Transverse colon (tissue), 4 donors: ENCODE data around the gene RAI1. TPM values are rescaled to one million over a fixed set of nuclear protein-coding genes. Genes with fewer than 3 reads are reported as not detected.

ENCODE experiments used
- DNase-seq: peaks from one replicate; pipeline ENCODE4 v3.0.0-alpha.2; 2019
- H3K27ac ChIP-seq, 4 donors: fragments of 200-600 bp; sonication (generic); 2 replicates each; pipeline ENCODE4 v1.5.1; 2016 to 2018; ENCODE audit warnings: inconsistent platforms in 4 of 4
- H3K27me3 ChIP-seq: fragments of 200-600 bp; sonication (generic); 2 replicates; pipeline ENCODE4 v1.5.1; 2017; ENCODE audit warnings: inconsistent platforms
- H3K36me3 ChIP-seq, 4 donors: fragments of 200-600 bp; sonication (generic); 2 replicates each; pipeline ENCODE4 v1.5.1; 2017 to 2019; ENCODE audit warnings: inconsistent platforms in 4 of 4
- H3K4me1 ChIP-seq, 4 donors: fragments of 200-600 bp; sonication (generic); 2 replicates each; pipeline ENCODE4 v1.5.1; 2017 to 2020; ENCODE audit warnings: inconsistent platforms in 4 of 4
- H3K4me3 ChIP-seq, 4 donors: fragments of 200-600 bp; sonication (generic); 1 replicate in 1 of 4; 2 replicates in 3 of 4; pipeline versions ENCODE4 v1.5.1 to v1.6.1; 2017 to 2019; ENCODE audit warnings: inconsistent platforms in 4 of 4
- H3K9me3 ChIP-seq, 2 donors: fragments of 200-600 bp; sonication (generic); 2 replicates each; pipeline ENCODE4 v1.5.1; 2017 to 2019; ENCODE audit warnings: inconsistent platforms in 2 of 2
- EP300 ChIP-seq: sonication (generic); formaldehyde crosslinking; IDR thresholded peaks from one replicate; pipeline ENCODE4 v1.6.1; 2017; ENCODE audit warnings: antibody characterized with exemption, low read depth
- POLR2A ChIP-seq: fragments of 450-650 bp; IDR thresholded peaks from one replicate; pipeline ENCODE4 v1.6.1; 2016; ENCODE audit warnings: antibody characterized with exemption, mild to moderate bottlenecking, moderate library complexity
- POLR2AphosphoS5 ChIP-seq, 3 donors: sonication (generic); formaldehyde crosslinking; IDR thresholded peaks; one replicate each; pipeline ENCODE4 v1.6.1; 2016; ENCODE audit warnings: antibody characterized with exemption in 3 of 3
- WGBS, 2 donors: methylation state at CpG; one replicate each; pipeline ENCODE4 v1.1.5; 2018; ENCODE audit warnings: low coverage in 1 of 2; 5-methylcytosine and 5-hydroxymethylcytosine counted together
- in situ Hi-C, 4 donors: fragments of 200-750 bp; cut with MboI; loops; one replicate each; pipeline versions ENCODE4 v1.15.0 to v1.15.1; 2017; ENCODE audit warnings: low sequenced_read_pairs in 3 of 4, low pct_ligation_motif_present in 1 of 4, low pct_unique_long_range_greater_than_20kb in 1 of 4
- intact Hi-C: fragments of 100-400 bp; cut with DNase I; formaldehyde crosslinking; loops from one replicate; pipeline ENCODE4 v1.15.1; 2023; ENCODE audit warnings: low total_unique reads
- total RNA-seq, 4 donors: library from RNA; depleted of rRNA; stranded (reverse); fragments of >200 nt; gene quantifications; one replicate each; pipeline ENCODE4 v1.1.0, GENCODE V29; 2016
- TF ChIP-seq, protein P1 (sequence below), 5 experiments: fragments of 200-600 bp in 3 of 5; fragments of 450-650 bp in 2 of 5; sonication (generic) in 3 of 5; IDR thresholded peaks; 1 replicate in 2 of 5; 2 replicates in 3 of 5; pipeline ENCODE4 v1.5.1; 2016 to 2017; ENCODE audit warnings: antibody characterized with exemption in 5 of 5, inconsistent platforms in 3 of 5, mild to moderate bottlenecking in 2 of 5, moderate library complexity in 1 of 5

The RAI1 gene
- total RNA-seq, 4 donors from 2014 or later = 14.1 to 163 (median 34.6) TPM

DNA sequence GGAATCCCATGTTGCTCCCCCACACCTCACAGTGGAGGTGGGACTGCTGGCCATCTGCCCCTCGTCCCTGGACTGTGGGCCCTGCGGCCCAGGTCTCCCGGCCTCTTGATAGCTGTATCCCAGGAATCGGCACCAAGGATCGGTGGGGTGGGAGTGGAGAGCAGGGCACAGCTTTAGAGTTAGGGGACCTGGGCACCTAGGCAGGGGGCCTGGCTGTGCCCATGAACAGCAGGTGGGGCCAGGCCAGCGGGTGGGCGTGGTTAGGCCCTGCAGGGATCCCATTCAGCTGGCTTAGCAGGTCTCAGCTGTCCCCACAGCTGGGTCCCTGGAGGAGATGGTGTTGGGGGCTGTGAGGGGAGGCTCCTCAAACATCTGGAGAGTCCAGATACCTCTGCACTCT is 106.3 kb downstream of the RAI1 start:
- H3K9me3 ChIP-seq = no peaks in the 10 kb centered on the region
- WGBS, 2 donors = 93% methylated on average over 5 of the region's 7 CpGs; no CpG with 5 or more reads in 1 of the 2 donors
- H3K4me3 ChIP-seq = no peak overlapping the region
- TF ChIP-seq EP300 (no peak), POLR2AphosphoS5 (IDR thresholded peaks at IDR 0.05) (no peak), POLR2A (no peak)
- TF ChIP-seq, protein P1, sequence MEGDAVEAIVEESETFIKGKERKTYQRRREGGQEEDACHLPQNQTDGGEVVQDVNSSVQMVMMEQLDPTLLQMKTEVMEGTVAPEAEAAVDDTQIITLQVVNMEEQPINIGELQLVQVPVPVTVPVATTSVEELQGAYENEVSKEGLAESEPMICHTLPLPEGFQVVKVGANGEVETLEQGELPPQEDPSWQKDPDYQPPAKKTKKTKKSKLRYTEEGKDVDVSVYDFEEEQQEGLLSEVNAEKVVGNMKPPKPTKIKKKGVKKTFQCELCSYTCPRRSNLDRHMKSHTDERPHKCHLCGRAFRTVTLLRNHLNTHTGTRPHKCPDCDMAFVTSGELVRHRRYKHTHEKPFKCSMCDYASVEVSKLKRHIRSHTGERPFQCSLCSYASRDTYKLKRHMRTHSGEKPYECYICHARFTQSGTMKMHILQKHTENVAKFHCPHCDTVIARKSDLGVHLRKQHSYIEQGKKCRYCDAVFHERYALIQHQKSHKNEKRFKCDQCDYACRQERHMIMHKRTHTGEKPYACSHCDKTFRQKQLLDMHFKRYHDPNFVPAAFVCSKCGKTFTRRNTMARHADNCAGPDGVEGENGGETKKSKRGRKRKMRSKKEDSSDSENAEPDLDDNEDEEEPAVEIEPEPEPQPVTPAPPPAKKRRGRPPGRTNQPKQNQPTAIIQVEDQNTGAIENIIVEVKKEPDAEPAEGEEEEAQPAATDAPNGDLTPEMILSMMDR (IDR thresholded peaks at IDR 0.05) = no peak
- no peak for DNase-seq
- peaks cover 2% of the 10 kb centered on the region for H3K27me3 ChIP-seq
- H3K4me1 ChIP-seq = peaks cover 14 to 55% (median 39%) of the 10 kb centered on the region in 4 donors
- no peaks in the 10 kb centered on the region for H3K36me3 ChIP-seq
- no peak overlapping the region for H3K27ac ChIP-seq
- intact Hi-C loops = no loop called here
- in situ Hi-C loops = loop anchor here in 2 of 4 donors (25.0 kb wide), 1 partner anchor 100 kb away; the partner anchor contains the start of gene RAI1 (in 2 of the 2)

DNA sequence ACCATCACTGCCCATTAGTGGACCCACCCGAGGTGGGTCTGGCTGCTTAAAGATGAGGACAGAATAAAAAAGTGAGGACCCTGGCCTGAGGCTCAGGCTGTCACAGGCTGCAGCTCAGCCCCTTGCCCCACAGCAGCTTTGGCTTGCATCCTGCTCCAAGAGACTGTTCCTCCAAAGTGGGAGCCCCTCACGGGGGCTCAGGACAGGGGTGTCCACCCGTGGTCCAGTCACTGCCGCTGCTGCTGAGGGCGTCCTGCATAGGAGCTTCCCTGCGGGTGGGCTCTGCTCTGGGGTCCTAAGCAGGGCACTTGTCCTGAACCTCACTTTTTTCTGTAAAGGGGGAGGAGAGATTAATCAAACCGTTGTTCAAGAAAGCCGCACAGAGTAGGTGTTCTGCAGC is 107.7 kb downstream of the RAI1 start:
- H3K4me1 ChIP-seq = peaks cover 22 to 52% (median 34%) of the 10 kb centered on the region in 4 donors
- TF ChIP-seq POLR2A (no peak), EP300 (no peak), POLR2AphosphoS5 (IDR thresholded peaks at IDR 0.05) (no peak)
- TF ChIP-seq, protein P1 (IDR thresholded peaks at IDR 0.05) = no peak
- H3K27me3 ChIP-seq = no peaks in the 10 kb centered on the region
- no peak for DNase-seq
- intact Hi-C loops = no loop called here
- H3K36me3 ChIP-seq = no peaks in the 10 kb centered on the region
- no peak overlapping the region for H3K27ac ChIP-seq
- 87% methylated on average over 8 of the region's 8 CpGs; no CpG with 5 or more reads in 1 of the 2 donors for WGBS, 2 donors
- in situ Hi-C loops = loop anchor here in 2 of 4 donors (25.0 kb wide), 1 partner anchor 102 kb away; the partner anchor contains the start of gene RAI1 (in 2 of the 2)
- no peak overlapping the region for H3K4me3 ChIP-seq
- H3K9me3 ChIP-seq = no peaks in the 10 kb centered on the region

DNA sequence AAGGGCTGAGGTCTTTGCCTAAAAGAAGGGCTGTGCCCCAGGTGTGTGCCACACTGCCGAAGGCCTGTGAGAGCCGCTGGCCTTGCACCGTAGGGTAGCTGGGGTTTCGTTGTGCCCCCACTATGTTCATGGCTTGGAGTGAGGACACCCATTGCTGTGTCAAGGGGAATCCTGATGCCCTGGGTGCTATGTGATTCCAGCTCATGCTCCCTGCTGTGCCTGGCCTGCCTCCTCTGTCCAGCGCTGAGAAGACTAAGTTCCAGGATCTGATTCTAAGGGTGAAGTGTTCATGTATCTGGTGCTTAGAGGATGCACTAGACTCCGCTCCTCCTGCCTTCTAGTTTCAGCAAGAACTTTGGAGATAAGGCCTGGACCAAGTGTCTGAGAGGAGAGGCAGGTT is 108.2 kb downstream of the RAI1 start:
- TF ChIP-seq EP300 (no peak), POLR2AphosphoS5 (IDR thresholded peaks at IDR 0.05) (no peak), POLR2A (no peak)
- TF ChIP-seq, protein P1 (IDR thresholded peaks at IDR 0.05) = no peak
- no peaks in the 10 kb centered on the region for H3K9me3 ChIP-seq
- intact Hi-C loops = no loop called here
- H3K4me3 ChIP-seq = no peak overlapping the region
- whole genome bisulfite sequencing, 2 donors = 95% methylated on average over 6 of the region's 6 CpGs; no CpG with 5 or more reads in 1 of the 2 donors
- no peak overlapping the region for H3K27ac ChIP-seq
- peaks cover 21 to 48% (median 29%) of the 10 kb centered on the region in 4 donors for H3K4me1 ChIP-seq
- no peaks in the 10 kb centered on the region for H3K27me3 ChIP-seq
- no peaks in the 10 kb centered on the region for H3K36me3 ChIP-seq
- DNase-seq = no peak
- in situ Hi-C loops = loop anchor here in 2 of 4 donors (25.0 kb wide), 1 partner anchor 102 kb away; the partner anchor contains the start of gene RAI1 (in 2 of the 2)

DNA sequence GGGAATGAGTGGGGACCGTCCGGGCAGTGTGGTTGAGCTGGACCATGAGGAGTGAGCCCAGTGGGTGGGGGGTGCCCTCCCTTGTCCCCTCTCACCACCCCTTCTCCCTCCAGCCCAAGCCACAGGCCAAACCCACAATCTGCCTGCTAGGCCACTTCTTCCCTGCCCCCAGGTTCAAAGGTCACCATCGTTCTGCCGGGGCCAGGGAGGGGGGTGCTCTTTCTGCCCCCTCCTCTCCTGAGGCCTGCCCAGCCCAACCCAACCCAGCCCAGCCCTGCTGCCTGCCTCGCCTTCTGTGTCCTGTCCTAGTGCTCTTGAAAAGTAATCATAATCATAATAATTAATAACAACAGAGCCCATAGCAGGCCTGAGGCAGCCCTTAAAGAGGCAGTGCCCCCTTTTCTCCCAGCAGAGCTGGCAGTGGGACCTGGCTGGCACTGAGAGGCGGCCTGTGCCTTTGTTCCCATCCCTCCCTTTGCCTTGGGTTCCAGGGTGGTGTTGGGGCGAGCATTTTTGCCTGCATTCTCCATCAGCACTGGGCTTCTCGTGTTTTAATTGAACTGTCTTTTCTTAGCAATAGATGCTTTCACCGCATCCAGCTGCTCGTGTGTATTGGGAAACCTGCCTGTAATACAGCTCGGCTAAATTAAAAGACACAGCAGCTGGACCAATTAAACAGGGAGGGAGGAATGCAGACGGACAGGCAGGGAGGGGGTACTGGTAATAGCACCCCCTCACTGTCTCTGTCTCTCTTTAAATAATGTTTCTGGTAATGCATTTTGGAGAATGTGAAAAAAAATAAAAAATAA is 108.8 kb downstream of the RAI1 start:
- DNase-seq = no peak
- TF ChIP-seq EP300 = no peak
- TF ChIP-seq POLR2A = no peak
- TF ChIP-seq POLR2AphosphoS5 (IDR thresholded peaks at IDR 0.05) = no peak
- TF ChIP-seq, protein P1 (IDR thresholded peaks at IDR 0.05) = no peak
- Histone ChIP-seq H3K9me3 (no peaks in the 10 kb centered on the region), H3K27me3 (no peaks in the 10 kb centered on the region), H3K27ac (no peak overlapping the region), H3K36me3 (no peaks in the 10 kb centered on the region), H3K4me3 (no peak overlapping the region), H3K4me1 (peaks cover 18 to 42% (median 26%) of the 10 kb centered on the region in 4 donors)
- intact Hi-C loops = no loop called here
- in situ Hi-C loops = loop anchor here in 2 of 4 donors (25.0 kb wide), 1 partner anchor 103 kb away; the partner anchor contains the start of gene RAI1 (in 2 of the 2)
- 62% methylated on average over 12 of the region's 12 CpGs; no CpG with 5 or more reads in 1 of the 2 donors for WGBS, 2 donors
